Brain microvascular endothelial cell (primary cell): ENCODE results near the gene MKNK2.

Experiments used
- DNase-seq: peaks from one replicate; pipeline ENCODE4 v3.0.0-alpha.2; 2020
- H3K27ac ChIP-seq: fragments of 250-450 bp; sonication (Bioruptor Pico); 2 replicates; pipeline ENCODE4 v1.5.1; 2020; ENCODE audit warnings: mild to moderate bottlenecking, moderate library complexity
- H3K27me3 ChIP-seq: fragments of 250-450 bp; sonication (Bioruptor Pico); replicated peaks from 2 replicates; pipeline ENCODE4 v1.5.1; 2020; ENCODE audit warnings: mild to moderate bottlenecking
- H3K36me3 ChIP-seq: fragments of 250-450 bp; sonication (Bioruptor Pico); replicated peaks from 2 replicates; pipeline ENCODE4 v1.5.1; 2020; ENCODE audit warnings: mild to moderate bottlenecking
- H3K4me3 ChIP-seq: 2 replicates; pipeline ENCODE4 v1.5.1; 2011; ENCODE audit warnings: low read depth, mild to moderate bottlenecking, control low read depth, low read length, moderate library complexity
- CTCF ChIP-seq: IDR thresholded peaks from 2 replicates; pipeline ENCODE4 v1.5.1; 2011; ENCODE audit warnings: low read depth, mild to moderate bottlenecking, moderate library complexity, low read length, control low read depth, inconsistent platforms; ENCODE audit errors: missing control alignments
- in situ Hi-C: cut with HindIII; loops from 2 replicates; pipeline ENCODE4 v1.10.0; 2017; ENCODE audit warnings: low sequenced_read_pairs, low pct_ligation_motif_present

The MKNK2 gene

GRCh38 chr19:2040647-2041432 lies 10.2 kb downstream of the MKNK2 start:
- H3K27me3 ChIP-seq = no peaks in the 10 kb centered on the region
- in situ Hi-C loops = no loop called here

GRCh38 chr19:2039959-2040646 lies 10.9 kb downstream of the MKNK2 start:
- in situ Hi-C loops = no loop called here
- Histone ChIP-seq H3K27ac (no peak overlapping the region), H3K27me3 (no peaks in the 10 kb centered on the region), H3K4me3 (no peak overlapping the region), H3K36me3 (peaks cover 52% of the 10 kb centered on the region)
- no peak for TF ChIP-seq CTCF
- no peak for DNase-seq

More at GRCh38 chr19:2040647-2041432, 10.2 kb downstream of the MKNK2 start:
- Histone ChIP-seq H3K4me3 (no peak overlapping the region), H3K27ac (no peak overlapping the region), H3K36me3 (peaks cover 59% of the 10 kb centered on the region)
- DNase-seq = no peak
- TF ChIP-seq CTCF = no peak

- no peak for TF ChIP-seq CTCF
- in situ Hi-C loops = no loop called here
- Histone ChIP-seq H3K27ac (no peak overlapping the region), H3K27me3 (no peaks in the 10 kb centered on the region), H3K4me3 (no peak overlapping the region), H3K36me3 (peaks cover 48% of the 10 kb centered on the region)
- DNase-seq = no peak
Measured at GRCh38 chr19:2039089-2039958, 11.7 kb downstream of the MKNK2 start.

- no peak for DNase-seq
- no peaks in the 10 kb centered on the region for H3K27me3 ChIP-seq
- no peak overlapping the region for H3K27ac ChIP-seq
- in situ Hi-C loops = no loop called here
- no peak for TF ChIP-seq CTCF
- H3K36me3 ChIP-seq = peaks cover 47% of the 10 kb centered on the region
- H3K4me3 ChIP-seq = no peak overlapping the region
Measured at GRCh38 chr19:2038284-2039088, 12.6 kb downstream of the MKNK2 start.

GRCh38 chr19:2037651-2038255 lies 13.3 kb downstream of the MKNK2 start:
- no peak for TF ChIP-seq CTCF
- no peak overlapping the region for H3K4me3 ChIP-seq
- no peak for DNase-seq
- no peaks in the 10 kb centered on the region for H3K27me3 ChIP-seq
- H3K27ac ChIP-seq = no peak overlapping the region
- H3K36me3 ChIP-seq = peaks cover 41% of the 10 kb centered on the region
- in situ Hi-C loops = no loop called here
